Breast epithelium (tissue), 4 donors: Measurements from ENCODE around the gene C16orf78. TPM values are rescaled to one million over a fixed set of nuclear protein-coding genes. Genes with fewer than 3 reads are reported as not detected.

Experiments
- DNase-seq, 2 donors: peaks; one replicate each; pipeline ENCODE4 v3.0.0-alpha.2; 2019; ENCODE audit warnings: low spot score in 2 of 2
- H3K27ac ChIP-seq, 2 donors: fragments of 200-600 bp; sonication (generic) in 1 of 2; one replicate each; pipeline ENCODE4 v1.5.1; 2016 to 2019; ENCODE audit warnings: mild to moderate bottlenecking in 1 of 2
- H3K27me3 ChIP-seq, 2 donors: fragments of 200-600 bp; sonication (generic) in 1 of 2; one replicate each; pipeline versions ENCODE4 v1.5.1 to v1.6.0; 2017 to 2019; ENCODE audit warnings: control low read depth in 1 of 2, mild to moderate bottlenecking in 1 of 2
- H3K36me3 ChIP-seq: fragments of 200-600 bp; one replicate; pipeline ENCODE4 v1.5.1; 2019
- H3K4me1 ChIP-seq, 2 donors: fragments of 200-600 bp; sonication (generic); one replicate each; pipeline ENCODE4 v1.5.1; 2016 to 2019; ENCODE audit warnings: control low read depth in 1 of 2
- H3K4me3 ChIP-seq, 3 donors: fragments of 200-600 bp; sonication (generic); 1 replicate in 2 of 3; 2 replicates in 1 of 3; pipeline ENCODE4 v1.5.1; 2016 to 2019; ENCODE audit warnings: mild to moderate bottlenecking in 3 of 3, moderate library complexity in 2 of 3
- H3K9me3 ChIP-seq, 2 donors: fragments of 200-600 bp; sonication (generic) in 1 of 2; one replicate each; pipeline ENCODE4 v1.5.1; 2016 to 2019; ENCODE audit warnings: control low read depth in 1 of 2
- CTCF ChIP-seq, 3 donors: fragments of 450-650 bp; IDR thresholded peaks; one replicate each; pipeline ENCODE4 v1.5.1; 2016 to 2017; ENCODE audit warnings: antibody characterized with exemption in 3 of 3, mild to moderate bottlenecking in 3 of 3, moderate library complexity in 3 of 3
- POLR2A ChIP-seq: fragments of 450-650 bp; IDR thresholded peaks from one replicate; pipeline ENCODE4 v1.6.1; 2016; ENCODE audit warnings: antibody characterized with exemption, mild to moderate bottlenecking, moderate library complexity
- POLR2AphosphoS5 ChIP-seq, 3 donors: sonication (generic); formaldehyde crosslinking; IDR thresholded peaks; one replicate each; pipeline ENCODE4 v1.6.1; 2017; ENCODE audit warnings: antibody characterized with exemption in 3 of 3
- intact Hi-C: fragments of 100-400 bp; cut with DNase I; formaldehyde crosslinking; loops from one replicate; pipeline ENCODE4 v1.15.1; 2023; ENCODE audit warnings: low total_unique reads
- total RNA-seq, 3 donors: library from RNA; depleted of rRNA; stranded (reverse); fragments of >200 nt; gene quantifications; one replicate each; pipeline ENCODE4 v1.1.0, GENCODE V29; 2016

C16orf78 gene
- not detected for total RNA-seq

GRCh38 chr16:49373504-49373903 is at the start of gene C16orf78:
TSS of gene C16orf78 (plus strand) at chr16:49373804. CDS start at chr16:49373940, 136 bp downstream.
- Histone ChIP-seq H3K4me3 (no peak within 1 kb of the TSS), H3K27ac (no peak within 1 kb of the TSS), H3K4me1 (no peaks in the 10 kb centered on the region), H3K9me3 (no peaks in the 10 kb centered on the region), H3K36me3 (no peaks in the 10 kb centered on the region), H3K27me3 (peaks cover 0 to 8% of the 10 kb centered on the region in 2 donors)
- intact Hi-C loops = no loop called here
- DNase-seq = no peak
- TF ChIP-seq POLR2AphosphoS5 (IDR thresholded peaks at IDR 0.05) (no peak), CTCF (IDR thresholded peaks at IDR 0.05) (no peak), POLR2A (no peak)

- intact Hi-C loops = no loop called here
- H3K27ac ChIP-seq = no peak overlapping the region
- no peaks in the 10 kb centered on the region for H3K4me1 ChIP-seq
- no peak for DNase-seq
- H3K4me3 ChIP-seq = no peak overlapping the region
- no peak for TF ChIP-seq POLR2A
- H3K36me3 ChIP-seq = no peaks in the 10 kb centered on the region
- H3K9me3 ChIP-seq = no peaks in the 10 kb centered on the region
- no peaks in the 10 kb centered on the region for H3K27me3 ChIP-seq
Measured at GRCh38 chr16:49324703-49325102, 48.9 kb upstream of the C16orf78 start.

DNA sequence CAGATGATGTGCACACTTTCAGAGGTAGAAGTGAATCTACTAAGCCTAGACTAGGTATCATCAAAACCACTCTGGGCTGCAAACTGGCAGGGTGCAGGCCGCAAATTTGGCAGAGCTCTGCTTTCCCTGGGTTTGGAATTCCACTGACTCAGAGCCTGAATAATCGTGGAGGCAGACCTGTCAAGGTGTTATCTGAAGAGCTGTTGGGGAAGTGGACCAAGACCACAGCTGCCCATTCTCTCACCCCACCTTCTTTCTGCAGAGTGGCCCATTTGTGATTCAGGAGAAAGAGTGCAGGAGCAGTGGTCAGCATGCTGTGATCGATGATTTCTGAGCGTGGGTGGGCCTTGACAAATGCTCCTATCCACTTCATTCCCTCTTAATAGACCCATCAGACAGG is 46.1 kb upstream of the C16orf78 start:
- H3K36me3 ChIP-seq = no peaks in the 10 kb centered on the region
- no peak for DNase-seq
- intact Hi-C loops = no loop called here

DNA sequence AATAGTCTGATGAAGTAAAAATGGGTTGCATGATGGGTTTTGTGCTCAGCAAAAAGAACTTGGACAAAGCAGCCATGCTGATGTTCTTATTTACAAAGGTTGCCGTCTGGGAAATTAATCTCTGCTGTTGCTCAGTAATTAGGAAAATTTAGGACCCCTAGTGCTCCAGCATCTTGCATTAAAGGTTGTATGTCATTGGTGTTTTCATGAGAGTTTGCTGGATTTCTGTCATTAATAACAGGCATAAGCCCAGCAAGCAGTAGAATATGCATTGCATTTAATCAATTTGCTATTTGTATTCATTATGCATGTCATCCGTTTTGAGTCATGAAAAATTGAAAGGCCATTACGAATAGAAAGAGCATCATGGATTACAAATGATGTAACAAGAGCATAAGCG is 45.3 kb upstream of the C16orf78 start:
- intact Hi-C loops = no loop called here
- Histone ChIP-seq H3K27ac (no peak overlapping the region), H3K36me3 (no peaks in the 10 kb centered on the region), H3K27me3 (no peaks in the 10 kb centered on the region), H3K4me3 (no peak overlapping the region), H3K9me3 (no peaks in the 10 kb centered on the region), H3K4me1 (no peaks in the 10 kb centered on the region)
- TF ChIP-seq POLR2AphosphoS5 (IDR thresholded peaks at IDR 0.05) = no peak
- TF ChIP-seq CTCF (IDR thresholded peaks at IDR 0.05) = no peak
- no peak for TF ChIP-seq POLR2A
- DNase-seq = no peak

More for the DNA sequence above, 46.1 kb upstream of the C16orf78 start:
- no peaks in the 10 kb centered on the region for H3K4me1 ChIP-seq
- H3K27ac ChIP-seq = no peak overlapping the region
- TF ChIP-seq POLR2A = no peak
- no peak for TF ChIP-seq CTCF (IDR thresholded peaks at IDR 0.05)
- H3K4me3 ChIP-seq = no peak overlapping the region
- H3K9me3 ChIP-seq = no peaks in the 10 kb centered on the region
- H3K27me3 ChIP-seq = no peaks in the 10 kb centered on the region

- Histone ChIP-seq H3K27ac (no peak overlapping the region), H3K36me3 (no peaks in the 10 kb centered on the region), H3K27me3 (no peaks in the 10 kb centered on the region), H3K4me3 (no peak overlapping the region), H3K9me3 (no peaks in the 10 kb centered on the region), H3K4me1 (no peaks in the 10 kb centered on the region)
- no peak for DNase-seq
- TF ChIP-seq CTCF (IDR thresholded peaks at IDR 0.05) = no peak
- no peak for TF ChIP-seq POLR2AphosphoS5 (IDR thresholded peaks at IDR 0.05)
- no peak for TF ChIP-seq POLR2A
- intact Hi-C loops = no loop called here
Measured at GRCh38 chr16:49330562-49331201, 42.9 kb upstream of the C16orf78 start.
